ENCODE data around the gene BCL6.

DNA sequence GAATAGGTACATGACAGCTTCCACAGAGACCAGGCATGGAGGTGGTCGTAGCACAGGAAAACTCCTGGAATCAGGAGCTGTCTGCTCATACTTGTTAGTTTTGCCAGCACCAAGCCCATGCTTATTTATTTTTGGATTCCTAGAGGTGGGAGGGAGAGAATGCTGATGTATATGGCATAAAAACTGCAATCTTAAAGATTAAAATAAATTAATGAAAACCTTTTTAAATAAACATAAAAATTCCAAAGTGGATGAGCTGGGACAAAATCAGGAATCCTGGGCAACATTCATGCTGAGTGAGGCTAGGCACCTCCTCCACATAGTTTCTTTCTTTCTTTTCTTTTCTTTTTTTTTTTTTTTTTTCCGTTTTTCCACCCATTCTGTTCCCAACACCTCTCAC lies 14.3 kb upstream of the BCL6 start:
- TF ChIP-seq, protein P1, sequence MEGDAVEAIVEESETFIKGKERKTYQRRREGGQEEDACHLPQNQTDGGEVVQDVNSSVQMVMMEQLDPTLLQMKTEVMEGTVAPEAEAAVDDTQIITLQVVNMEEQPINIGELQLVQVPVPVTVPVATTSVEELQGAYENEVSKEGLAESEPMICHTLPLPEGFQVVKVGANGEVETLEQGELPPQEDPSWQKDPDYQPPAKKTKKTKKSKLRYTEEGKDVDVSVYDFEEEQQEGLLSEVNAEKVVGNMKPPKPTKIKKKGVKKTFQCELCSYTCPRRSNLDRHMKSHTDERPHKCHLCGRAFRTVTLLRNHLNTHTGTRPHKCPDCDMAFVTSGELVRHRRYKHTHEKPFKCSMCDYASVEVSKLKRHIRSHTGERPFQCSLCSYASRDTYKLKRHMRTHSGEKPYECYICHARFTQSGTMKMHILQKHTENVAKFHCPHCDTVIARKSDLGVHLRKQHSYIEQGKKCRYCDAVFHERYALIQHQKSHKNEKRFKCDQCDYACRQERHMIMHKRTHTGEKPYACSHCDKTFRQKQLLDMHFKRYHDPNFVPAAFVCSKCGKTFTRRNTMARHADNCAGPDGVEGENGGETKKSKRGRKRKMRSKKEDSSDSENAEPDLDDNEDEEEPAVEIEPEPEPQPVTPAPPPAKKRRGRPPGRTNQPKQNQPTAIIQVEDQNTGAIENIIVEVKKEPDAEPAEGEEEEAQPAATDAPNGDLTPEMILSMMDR (IDR thresholded peaks at IDR 0.05; ENCODE audit: extremely low read depth in 1 of 2, insufficient read depth in 1 of 2, low read depth in 1 of 2, low read length in 2 of 2) = no peak
- no peak for TF ChIP-seq POLR2AphosphoS5 (IDR thresholded peaks at IDR 0.05; ENCODE audit: insufficient read depth, low read depth, low read length)
- no peak for TF ChIP-seq EZH2 (IDR thresholded peaks at IDR 0.05; ENCODE audit: borderline replicate concordance, low read depth, low read length, severe bottlenecking)
- no peak for TF ChIP-seq MAX (IDR thresholded peaks at IDR 0.05; ENCODE audit: insufficient read depth, insufficient read length)
- no peak for TF ChIP-seq POLR2A (IDR thresholded peaks at IDR 0.05; ENCODE audit: low read depth, low read length)
- no peak for TF ChIP-seq JUN (IDR thresholded peaks at IDR 0.05; ENCODE audit: borderline replicate concordance, insufficient read depth, insufficient read length, low read depth)

Data from endothelial cell of umbilical vein (primary cell).